GM19193 (cell line): ENCODE results near the gene SOX6.

Source experiments
- POLR2A ChIP-seq: IDR thresholded peaks from 4 replicates; pipeline ENCODE4 v1.6.1; 2011; ENCODE audit not compliant: insufficient read depth, insufficient read length; ENCODE audit errors: extremely low read depth

The SOX6 gene

GRCh38 chr11:16015741-16016467 is 340.4 kb downstream of the SOX6 start:
- TF ChIP-seq POLR2A = no peak

- no peak for TF ChIP-seq POLR2A
Observed at GRCh38 chr11:16013649-16014275, 342.6 kb downstream of the SOX6 start.

GRCh38 chr11:16013242-16013641 is 343.1 kb downstream of the SOX6 start:
- no peak for TF ChIP-seq POLR2A

GRCh38 chr11:16012125-16012751 is 344.1 kb downstream of the SOX6 start:
- no peak for TF ChIP-seq POLR2A

- TF ChIP-seq POLR2A = no peak
Observed at GRCh38 chr11:16011396-16011795, 344.9 kb downstream of the SOX6 start.

GRCh38 chr11:16009021-16009420 is 347.3 kb downstream of the SOX6 start:
- TF ChIP-seq POLR2A = no peak

GRCh38 chr11:16007514-16007913 is 348.8 kb downstream of the SOX6 start:
- no peak for TF ChIP-seq POLR2A

- no peak for TF ChIP-seq POLR2A
Observed at GRCh38 chr11:16002942-16003341, 353.4 kb downstream of the SOX6 start.

- no peak for TF ChIP-seq POLR2A
Observed at GRCh38 chr11:16001899-16002426, 354.4 kb downstream of the SOX6 start.

- TF ChIP-seq POLR2A = no peak
Observed at GRCh38 chr11:16001044-16001568, 355.2 kb downstream of the SOX6 start.

GRCh38 chr11:16000065-16000464 is 356.3 kb downstream of the SOX6 start:
- no peak for TF ChIP-seq POLR2A

GRCh38 chr11:15993345-15993744 is 363.0 kb downstream of the SOX6 start:
- no peak for TF ChIP-seq POLR2A

- TF ChIP-seq POLR2A = no peak
Observed at GRCh38 chr11:15991215-15991614, 365.1 kb downstream of the SOX6 start.

GRCh38 chr11:15989685-15990084 is 366.7 kb downstream of the SOX6 start:
- TF ChIP-seq POLR2A = no peak

GRCh38 chr11:15988693-15989231 is 367.6 kb downstream of the SOX6 start:
- no peak for TF ChIP-seq POLR2A

- TF ChIP-seq POLR2A = no peak
Observed at GRCh38 chr11:15988016-15988550, 368.3 kb downstream of the SOX6 start.

GRCh38 chr11:15987046-15987445 is 369.3 kb downstream of the SOX6 start:
- no peak for TF ChIP-seq POLR2A
